Mesothelial cell of epicardium (in vitro differentiated cells): ENCODE results near the gene MYO5B. TPM values are rescaled to one million over a fixed set of nuclear protein-coding genes. Genes with fewer than 3 reads are reported as not detected.
A peak's percentile ranks its signal among the peaks of the same experiment; 100 is the strongest.

Source experiments
- DNase-seq, 2 experiments: peaks; one replicate each; pipeline ENCODE4 v3.0.0; 2021; ENCODE audit warnings: low spot score in 2 of 2; ENCODE audit not compliant: unreplicated experiment in 2 of 2
- H3K27ac Mint-ChIP-seq: 2 replicates; pipeline ENCODE4 v1.8.0; 2021; ENCODE audit warnings: mixed read lengths
- H3K27me3 Mint-ChIP-seq: 2 replicates; pipeline ENCODE4 v1.8.0; 2021; ENCODE audit warnings: low read depth, mixed read lengths
- H3K36me3 Mint-ChIP-seq: 2 replicates; pipeline ENCODE4 v1.8.0; 2021; ENCODE audit warnings: mixed read lengths
- H3K4me1 Mint-ChIP-seq: 2 replicates; pipeline ENCODE4 v1.8.0; 2021; ENCODE audit warnings: mixed read lengths
- H3K4me3 Mint-ChIP-seq: 2 replicates; pipeline ENCODE4 v1.8.0; 2021; ENCODE audit warnings: mild to moderate bottlenecking, moderate library complexity, mixed read lengths
- H3K9me3 Mint-ChIP-seq: 2 replicates; pipeline ENCODE4 v1.8.0; 2021; ENCODE audit warnings: mixed read lengths
- CTCF ChIP-seq: fragments of 200-600 bp; sonication (generic); IDR thresholded peaks from one replicate; pipeline ENCODE4 v1.5.0; 2021; ENCODE audit warnings: antibody characterized with exemption; ENCODE audit not compliant: unreplicated experiment
- total RNA-seq: library from RNA; stranded (reverse); gene quantifications from 3 replicates; pipeline ENCODE4 v1.2.1, GENCODE V29; 2021

Gene MYO5B
- total RNA-seq, 1 donor from 2014 or later: 15.1 TPM

- Mint-ChIP-seq H3K9me3 (no peaks in the 10 kb centered on the region), H3K4me1 (peaks cover 8% of the 10 kb centered on the region), H3K4me3 (no peak overlapping the region), H3K27ac (peak overlapping the region; percentile 8), H3K36me3 (peaks cover 9% of the 10 kb centered on the region), H3K27me3 (no peaks in the 10 kb centered on the region)
- no peak for DNase-seq
- no peak for TF ChIP-seq CTCF
Observed at GRCh38 chr18:49817947-49818346, 377.0 kb downstream of the MYO5B start.

GRCh38 chr18:49815927-49816326, 379.0 kb downstream of the MYO5B start:
- Mint-ChIP-seq H3K27ac (no peak overlapping the region), H3K36me3 (peaks cover 6% of the 10 kb centered on the region), H3K4me3 (no peak overlapping the region), H3K27me3 (no peaks in the 10 kb centered on the region), H3K4me1 (peaks cover 25% of the 10 kb centered on the region), H3K9me3 (no peaks in the 10 kb centered on the region)
- DNase-seq: no peak
- TF ChIP-seq CTCF: no peak

- DNase-seq: peak in 1 of 2 experiments; percentile 32
- peak overlapping the region; percentile 98 for H3K27ac Mint-ChIP-seq
- peaks cover 26% of the 10 kb centered on the region for H3K4me1 Mint-ChIP-seq
- peaks cover 17% of the 10 kb centered on the region for H3K36me3 Mint-ChIP-seq
- no peak for TF ChIP-seq CTCF
- no peaks in the 10 kb centered on the region for H3K27me3 Mint-ChIP-seq
- H3K4me3 Mint-ChIP-seq: peak overlapping the region; percentile 92
- H3K9me3 Mint-ChIP-seq: peaks cover 14% of the 10 kb centered on the region
Observed at GRCh38 chr18:49814147-49814499, 380.8 kb downstream of the MYO5B start.

- no peak for TF ChIP-seq CTCF
- peak; percentile 64 to 83 for DNase-seq
- Mint-ChIP-seq H3K27me3 (no peaks in the 10 kb centered on the region), H3K36me3 (peaks cover 23% of the 10 kb centered on the region), H3K4me3 (peak within 1 kb of the TSS; percentile 92), H3K27ac (peak within 1 kb of the TSS; percentile 98), H3K4me1 (peaks cover 26% of the 10 kb centered on the region), H3K9me3 (peaks cover 20% of the 10 kb centered on the region)
Observed at GRCh38 chr18:49813319-49814146, 381.4 kb downstream of the MYO5B start, which contains the start of gene ACAA2. TSS of gene ACAA2 (minus strand) at chr18:49813533. CDS start at chr18:49813484, 49 bp downstream.

GRCh38 chr18:49813069-49813318, 382.0 kb downstream of the MYO5B start:
- H3K4me1 Mint-ChIP-seq: peaks cover 26% of the 10 kb centered on the region
- H3K27ac Mint-ChIP-seq: peak overlapping the region; percentile 98
- DNase-seq: peak in 1 of 2 experiments; percentile 42
- peaks cover 25% of the 10 kb centered on the region for H3K9me3 Mint-ChIP-seq
- H3K4me3 Mint-ChIP-seq: peak overlapping the region; percentile 92
- peaks cover 25% of the 10 kb centered on the region for H3K36me3 Mint-ChIP-seq
- no peak for TF ChIP-seq CTCF
- no peaks in the 10 kb centered on the region for H3K27me3 Mint-ChIP-seq
